ENCODE data around the gene AGGF1. TPM values are rescaled to one million over a fixed set of nuclear protein-coding genes. Genes with fewer than 3 reads are reported as not detected.
"Not testable (repeated sequence)": the region's sequence is repeated elsewhere in the genome, so short reads cannot be mapped to it uniquely, and the experiment has no call there.

The AGGF1 gene
- total RNA-seq, 4 donors from 2014 or later, result 12.0 to 20.1 (median 16.4) TPM

- TF ChIP-seq CTCF (IDR thresholded peaks at IDR 0.05) (no peak), POLR2A (IDR thresholded peaks at IDR 0.05) (no peak)
- Histone ChIP-seq H3K27ac (no peak overlapping the region), H3K4me1 (no peaks in the 10 kb centered on the region), H3K36me3 (no peaks in the 10 kb centered on the region), H3K27me3 (no peaks in the 10 kb centered on the region), H3K9me3 (no peaks in the 10 kb centered on the region), H3K4me3 (no peak overlapping the region)
- WGBS, 2 donors, result 56 to 59% methylated on average over 4 to 6 of the region's 6 CpGs
- intact Hi-C loops (cut with DNase I), result no loop called here
- DNase-seq, result no peak
Observed at GRCh38 chr5:76986825-76987526, 43.2 kb upstream of the AGGF1 start.

GRCh38 chr5:76990899-76991459 is 39.2 kb upstream of the AGGF1 start:
- no peaks in the 10 kb centered on the region for H3K27me3 ChIP-seq
- H3K36me3 ChIP-seq, result no peaks in the 10 kb centered on the region
- H3K4me3 ChIP-seq, result no peak overlapping the region
- intact Hi-C loops (cut with DNase I), result no loop called here
- DNase-seq, result no peak
- H3K27ac ChIP-seq, result no peak overlapping the region
- WGBS, 2 donors, result 53 to 68% methylated on average over 5 of the region's 5 CpGs
- H3K4me1 ChIP-seq, result no peaks in the 10 kb centered on the region
- no peaks in the 10 kb centered on the region for H3K9me3 ChIP-seq
- TF ChIP-seq POLR2A (IDR thresholded peaks at IDR 0.05), result no peak
- no peak for TF ChIP-seq CTCF (IDR thresholded peaks at IDR 0.05)

GRCh38 chr5:76993436-76993835 is 36.8 kb upstream of the AGGF1 start:
- WGBS, 2 donors, result 92 to 93% methylated on average over 8 to 9 of the region's 9 CpGs
- DNase-seq; H3K4me3 ChIP-seq; H3K4me1 ChIP-seq; H3K9me3 ChIP-seq; H3K36me3 ChIP-seq; H3K27ac ChIP-seq; intact Hi-C loops (cut with DNase I); H3K27me3 ChIP-seq: not testable (repeated sequence)

GRCh38 chr5:76994337-76994736 is 35.9 kb upstream of the AGGF1 start:
- Histone ChIP-seq H3K27me3 (peaks cover 0 to 9% (median 0%) of the 10 kb centered on the region in 4 donors), H3K36me3 (no peaks in the 10 kb centered on the region), H3K27ac (no peak overlapping the region), H3K9me3 (no peaks in the 10 kb centered on the region), H3K4me1 (no peaks in the 10 kb centered on the region), H3K4me3 (no peak overlapping the region)
- DNase-seq, result no peak
- WGBS, 2 donors, result 60 to 71% methylated on average over 6 of the region's 6 CpGs
- intact Hi-C loops (cut with DNase I), result no loop called here
- TF ChIP-seq POLR2A (IDR thresholded peaks at IDR 0.05) (no peak), CTCF (IDR thresholded peaks at IDR 0.05) (no peak)

- WGBS, 2 donors, result 72 to 79% methylated on average over 4 of the region's 4 CpGs
- DNase-seq; intact Hi-C loops (cut with DNase I): not testable (repeated sequence)
Observed at GRCh38 chr5:76998251-76998650, 32.0 kb upstream of the AGGF1 start.

GRCh38 chr5:76999451-76999850 is 30.8 kb upstream of the AGGF1 start:
- DNase-seq, result no peak
- WGBS, 2 donors, result 33% methylated on average over 2 of the region's 2 CpGs; no CpG with 5 or more reads in 1 of the 2 donors
- H3K36me3 ChIP-seq, result no peaks in the 10 kb centered on the region
- no peak for TF ChIP-seq CTCF (IDR thresholded peaks at IDR 0.05)
- no peak for TF ChIP-seq POLR2A (IDR thresholded peaks at IDR 0.05)
- no peak overlapping the region for H3K27ac ChIP-seq
- no peaks in the 10 kb centered on the region for H3K9me3 ChIP-seq
- intact Hi-C loops (cut with DNase I), result no loop called here
- no peak overlapping the region for H3K4me3 ChIP-seq
- no peaks in the 10 kb centered on the region for H3K4me1 ChIP-seq
- H3K27me3 ChIP-seq, result peaks cover 0 to 19% (median 0%) of the 10 kb centered on the region in 4 donors

More at GRCh38 chr5:76998251-76998650, 32.0 kb upstream of the AGGF1 start:
- peaks cover 0 to 17% (median 0%) of the 10 kb centered on the region in 4 donors for H3K27me3 ChIP-seq
- not testable (repeated sequence) for H3K9me3 ChIP-seq, H3K36me3 ChIP-seq, H3K4me3 ChIP-seq, H3K4me1 ChIP-seq, H3K27ac ChIP-seq
